ENCODE measurements around the gene ECI1. TPM values are rescaled to one million over a fixed set of nuclear protein-coding genes. Genes with fewer than 3 reads are reported as not detected.
"Not testable (repeated sequence)": the region's sequence is repeated elsewhere in the genome, so short reads cannot be mapped to it uniquely, and the experiment has no call there.

The ECI1 gene
- total and polyA plus RNA-seq, 4 donors = 28.4 to 66.0 (median 47.1) TPM

DNA sequence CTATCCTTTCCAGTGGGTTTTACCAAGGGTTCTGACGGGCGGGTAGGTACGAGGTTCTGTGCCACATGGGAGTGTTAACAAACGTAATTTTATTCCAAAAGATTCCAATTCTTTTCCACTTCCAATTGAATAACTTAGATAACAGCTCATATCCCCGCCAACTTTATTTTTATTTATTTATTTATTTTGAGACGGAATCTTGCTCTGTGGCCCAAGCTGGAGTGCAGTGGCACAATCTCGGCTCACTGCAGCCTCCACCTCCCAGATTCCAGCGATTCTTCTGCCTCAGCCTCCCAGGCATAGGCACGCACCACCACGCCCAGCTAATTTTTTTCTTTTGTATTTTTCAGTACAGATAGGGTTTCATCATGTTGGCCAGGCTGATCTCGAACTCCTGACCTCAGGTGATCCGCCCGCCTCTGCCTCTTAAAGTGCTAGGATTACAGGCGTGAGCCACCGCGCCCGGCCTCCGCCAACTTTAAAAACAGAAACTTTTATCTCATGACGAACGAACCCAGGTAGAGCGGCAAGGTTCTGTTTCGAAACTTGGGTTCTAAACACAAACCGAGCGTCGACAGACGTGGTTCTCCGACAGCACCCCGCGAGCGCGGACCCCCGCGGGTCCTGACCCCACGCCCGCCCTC is 613 bp downstream of the ECI1 start:
- DNase-seq (no peak), ATAC-seq (ENCODE audit: low FRiP score) (no peak)
- H3K4me3 ChIP-seq (ENCODE audit: low read length in 2 of 2) = peak overlapping the region; percentile 79 to 98
- H3K27ac ChIP-seq (ENCODE audit: low read depth in 1 of 2, low read length in 2 of 2) = peak overlapping the region in 1 of 2 donors; percentile 73
- H3K9me3 ChIP-seq (ENCODE audit: control insufficient read depth, low read length) = no peaks in the 10 kb centered on the region
- peaks cover 3 to 6% of the 10 kb centered on the region in 2 donors for H3K36me3 ChIP-seq (ENCODE audit: control insufficient read depth in 1 of 2, insufficient read depth in 2 of 2, low read length in 1 of 2)
- intact Hi-C loops (cut with DNase I) = loop anchor here (2.0 to 10.0 kb wide), 2 partner anchors 28 to 96 kb away; partner anchors contain the start of genes E4F1 (in 1 of the 2) and TRAF7 (in 1 of the 2)
- no peaks in the 10 kb centered on the region for H3K4me1 ChIP-seq (ENCODE audit: control insufficient read depth in 1 of 2, insufficient read depth in 2 of 2, low read length in 2 of 2)
- 2% methylated on average over 32 to 35 of the region's 35 CpGs for WGBS, 2 donors
- no peaks in the 10 kb centered on the region for H3K27me3 ChIP-seq (ENCODE audit: control insufficient read depth in 1 of 2, insufficient read depth in 2 of 2, low read length in 1 of 2)

- no peak for ATAC-seq (ENCODE audit: low FRiP score)
- H3K36me3 ChIP-seq (ENCODE audit: control insufficient read depth in 1 of 2, insufficient read depth in 2 of 2, low read length in 1 of 2) = peaks cover 0 to 3% of the 10 kb centered on the region in 2 donors
- 80 to 88% methylated on average over 18 of the region's 18 CpGs for WGBS, 2 donors
- H3K27ac ChIP-seq (ENCODE audit: low read depth in 1 of 2, low read length in 2 of 2) = no peak overlapping the region
- no peaks in the 10 kb centered on the region for H3K27me3 ChIP-seq (ENCODE audit: control insufficient read depth in 1 of 2, insufficient read depth in 2 of 2, low read length in 1 of 2)
- no peak for DNase-seq
- H3K9me3 ChIP-seq (ENCODE audit: control insufficient read depth, low read length) = no peaks in the 10 kb centered on the region
- intact Hi-C loops (cut with DNase I) = no loop called here
- H3K4me1 ChIP-seq (ENCODE audit: control insufficient read depth in 1 of 2, insufficient read depth in 2 of 2, low read length in 2 of 2) = no peaks in the 10 kb centered on the region
- no peak overlapping the region for H3K4me3 ChIP-seq (ENCODE audit: low read length in 2 of 2)
Measured at GRCh38 chr16:2246301-2246885, 5.0 kb downstream of the ECI1 start.

GRCh38 chr16:2244926-2245795 is 6.2 kb downstream of the ECI1 start:
- H3K9me3 ChIP-seq (ENCODE audit: control insufficient read depth, low read length) = no peaks in the 10 kb centered on the region
- H3K27me3 ChIP-seq (ENCODE audit: control insufficient read depth in 1 of 2, insufficient read depth in 2 of 2, low read length in 1 of 2) = no peaks in the 10 kb centered on the region
- no peak for DNase-seq
- no peak for ATAC-seq (ENCODE audit: low FRiP score)
- H3K27ac ChIP-seq (ENCODE audit: low read depth in 1 of 2, low read length in 2 of 2) = no peak overlapping the region
- 94% methylated on average over 30 of the region's 30 CpGs for WGBS, 2 donors
- H3K4me3 ChIP-seq (ENCODE audit: low read length in 2 of 2) = no peak overlapping the region
- H3K36me3 ChIP-seq (ENCODE audit: control insufficient read depth in 1 of 2, insufficient read depth in 2 of 2, low read length in 1 of 2) = peaks cover 0 to 3% of the 10 kb centered on the region in 2 donors
- no peaks in the 10 kb centered on the region for H3K4me1 ChIP-seq (ENCODE audit: control insufficient read depth in 1 of 2, insufficient read depth in 2 of 2, low read length in 2 of 2)
- intact Hi-C loops (cut with DNase I) = no loop called here

GRCh38 chr16:2244301-2244700 is 7.1 kb downstream of the ECI1 start:
- H3K9me3 ChIP-seq (ENCODE audit: control insufficient read depth, low read length) = no peaks in the 10 kb centered on the region
- no peak for DNase-seq
- H3K27ac ChIP-seq (ENCODE audit: low read depth in 1 of 2, low read length in 2 of 2) = no peak overlapping the region
- no peak overlapping the region for H3K4me3 ChIP-seq (ENCODE audit: low read length in 2 of 2)
- intact Hi-C loops (cut with DNase I) = no loop called here
- no peaks in the 10 kb centered on the region for H3K4me1 ChIP-seq (ENCODE audit: control insufficient read depth in 1 of 2, insufficient read depth in 2 of 2, low read length in 2 of 2)
- no peak for ATAC-seq (ENCODE audit: low FRiP score)
- H3K27me3 ChIP-seq (ENCODE audit: control insufficient read depth in 1 of 2, insufficient read depth in 2 of 2, low read length in 1 of 2) = no peaks in the 10 kb centered on the region
- 70 to 79% methylated on average over 17 of the region's 17 CpGs for WGBS, 2 donors
- H3K36me3 ChIP-seq (ENCODE audit: control insufficient read depth in 1 of 2, insufficient read depth in 2 of 2, low read length in 1 of 2) = peaks cover 0 to 3% of the 10 kb centered on the region in 2 donors

- Histone ChIP-seq H3K27ac (ENCODE audit: low read depth in 1 of 2, low read length in 2 of 2) (no peak overlapping the region), H3K4me1 (ENCODE audit: control insufficient read depth in 1 of 2, insufficient read depth in 2 of 2, low read length in 2 of 2) (no peaks in the 10 kb centered on the region), H3K36me3 (ENCODE audit: control insufficient read depth in 1 of 2, insufficient read depth in 2 of 2, low read length in 1 of 2) (peaks cover 0 to 3% of the 10 kb centered on the region in 2 donors), H3K4me3 (ENCODE audit: low read length in 2 of 2) (no peak overlapping the region), H3K9me3 (ENCODE audit: control insufficient read depth, low read length) (no peaks in the 10 kb centered on the region), H3K27me3 (ENCODE audit: control insufficient read depth in 1 of 2, insufficient read depth in 2 of 2, low read length in 1 of 2) (no peaks in the 10 kb centered on the region)
- no peak for DNase-seq
- intact Hi-C loops (cut with DNase I) = no loop called here
- no peak for ATAC-seq (ENCODE audit: low FRiP score)
- WGBS, 2 donors = 95 to 96% methylated on average over 11 of the region's 11 CpGs
Measured at GRCh38 chr16:2243781-2244180, 7.6 kb downstream of the ECI1 start.

GRCh38 chr16:2243031-2243528 is 8.3 kb downstream of the ECI1 start:
- intact Hi-C loops (cut with DNase I) = no loop called here
- DNase-seq (no peak), ATAC-seq (ENCODE audit: low FRiP score) (no peak)

DNA sequence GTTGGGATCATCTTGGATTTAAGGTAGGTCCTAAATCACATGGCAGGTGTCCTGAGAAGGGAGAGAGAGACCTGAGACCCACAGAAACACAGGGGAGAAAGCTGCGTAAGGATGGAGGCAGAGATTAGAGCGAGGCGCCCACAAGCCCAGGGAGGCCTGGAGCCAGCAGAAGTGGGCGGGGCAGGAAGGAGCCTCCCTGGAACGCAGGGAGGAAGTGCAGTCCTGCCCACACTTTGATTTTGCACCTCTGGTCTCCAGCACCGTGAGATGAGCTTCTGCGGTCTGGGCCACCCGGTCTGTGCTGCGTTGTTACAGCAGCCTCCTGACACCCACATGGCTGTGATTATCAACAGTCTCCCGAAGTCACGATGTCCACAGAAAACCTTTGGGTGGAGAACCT is 8.8 kb downstream of the ECI1 start:
- ATAC-seq (ENCODE audit: low FRiP score) (no peak), DNase-seq (no peak)
- peaks cover 0 to 3% of the 10 kb centered on the region in 2 donors for H3K36me3 ChIP-seq (ENCODE audit: control insufficient read depth in 1 of 2, insufficient read depth in 2 of 2, low read length in 1 of 2)
- H3K9me3 ChIP-seq (ENCODE audit: control insufficient read depth, low read length) = no peaks in the 10 kb centered on the region
- H3K4me3 ChIP-seq (ENCODE audit: low read length in 2 of 2) = no peak overlapping the region
- H3K27me3 ChIP-seq (ENCODE audit: control insufficient read depth in 1 of 2, insufficient read depth in 2 of 2, low read length in 1 of 2) = no peaks in the 10 kb centered on the region
- 86 to 89% methylated on average over 11 of the region's 11 CpGs for WGBS, 2 donors
- intact Hi-C loops (cut with DNase I) = no loop called here
- no peak overlapping the region for H3K27ac ChIP-seq (ENCODE audit: low read depth in 1 of 2, low read length in 2 of 2)
- no peaks in the 10 kb centered on the region for H3K4me1 ChIP-seq (ENCODE audit: control insufficient read depth in 1 of 2, insufficient read depth in 2 of 2, low read length in 2 of 2)

More at GRCh38 chr16:2243031-2243528, 8.3 kb downstream of the ECI1 start:
- Histone ChIP-seq H3K27ac (ENCODE audit: low read depth in 1 of 2, low read length in 2 of 2) (no peak overlapping the region), H3K36me3 (ENCODE audit: control insufficient read depth in 1 of 2, insufficient read depth in 2 of 2, low read length in 1 of 2) (peaks cover 0 to 3% of the 10 kb centered on the region in 2 donors), H3K9me3 (ENCODE audit: control insufficient read depth, low read length) (no peaks in the 10 kb centered on the region), H3K4me3 (ENCODE audit: low read length in 2 of 2) (no peak overlapping the region), H3K27me3 (ENCODE audit: control insufficient read depth in 1 of 2, insufficient read depth in 2 of 2, low read length in 1 of 2) (no peaks in the 10 kb centered on the region), H3K4me1 (ENCODE audit: control insufficient read depth in 1 of 2, insufficient read depth in 2 of 2, low read length in 2 of 2) (no peaks in the 10 kb centered on the region)
- 94 to 98% methylated on average over 19 of the region's 19 CpGs for WGBS, 2 donors

- intact Hi-C loops (cut with DNase I); H3K4me3 ChIP-seq (ENCODE audit: low read length in 2 of 2); H3K9me3 ChIP-seq (ENCODE audit: control insufficient read depth, low read length); H3K27me3 ChIP-seq (ENCODE audit: control insufficient read depth in 1 of 2, insufficient read depth in 2 of 2, low read length in 1 of 2); H3K27ac ChIP-seq (ENCODE audit: low read depth in 1 of 2, low read length in 2 of 2); H3K4me1 ChIP-seq (ENCODE audit: control insufficient read depth in 1 of 2, insufficient read depth in 2 of 2, low read length in 2 of 2); ATAC-seq (ENCODE audit: low FRiP score); DNase-seq; H3K36me3 ChIP-seq (ENCODE audit: control insufficient read depth in 1 of 2, insufficient read depth in 2 of 2, low read length in 1 of 2): not testable (repeated sequence)
- WGBS, 2 donors = 82 to 86% methylated on average over 9 of the region's 9 CpGs
Measured at GRCh38 chr16:2240331-2240730, 11.1 kb downstream of the ECI1 start.

Data from aorta (tissue), 5 donors.